A549 (cell line): ENCODE data around the gene PIK3R2. TPM values are rescaled to one million over a fixed set of nuclear protein-coding genes. Genes with fewer than 3 reads are reported as not detected.
A peak's percentile ranks its signal among the peaks of the same experiment; 100 is the strongest.
"Not testable (repeated sequence)": the region's sequence is repeated elsewhere in the genome, so short reads cannot be mapped to it uniquely, and the experiment has no call there.

Source experiments
- ATAC-seq, 2 experiments: fragments of 200-7000 bp in 1 of 2; fragments of >200 bp in 1 of 2; cut with Nextera tagmentation in 1 of 2; cut with Tn5 transposase in 1 of 2; 3 replicates each; pipeline versions ENCODE4 v1.8.0 to v1.9.1; 2018 to 2020; ENCODE audit warnings: mild to moderate bottlenecking in 1 of 2, moderate library complexity in 1 of 2
- CTCF ChIA-PET: fragments of 300-600 bp; sonication (Branson Sonifier 250); formaldehyde crosslinking; extraction: SDS; loops from one replicate; lab custom pipeline; 2021; ENCODE audit warnings: antibody characterized with exemption, inconsistent platforms; lab: Yijun Ruan, JAX
- POLR2A ChIA-PET: fragments of 350-600 bp; formaldehyde crosslinking; extraction: SDS; loops from one replicate; lab custom pipeline; 2021; ENCODE audit warnings: antibody characterized with exemption, inconsistent platforms; lab: Yijun Ruan, JAX
- DNase-seq, 2 experiments: peaks; one replicate each; pipeline versions ENCODE4 v3.0.0 to v3.0.0-alpha.2; 2011 to 2016; ENCODE audit warnings: low read depth in 1 of 2, low spot score in 1 of 2
- FAIRE-seq: peaks from 2 replicates; lab custom pipeline; 2011; peaks lifted over from hg19 to GRCh38; lab: Jason Lieb, UNC
- H3K27ac ChIP-seq, 2 experiments: fragments of >200 bp; sonication (Bioruptor Twin); formaldehyde crosslinking; 3 replicates each; pipeline ENCODE4 v1.5.1; 2016 to 2017
- H3K4me1 ChIP-seq: fragments of >200 bp; sonication (Bioruptor Twin); formaldehyde crosslinking; 3 replicates; pipeline ENCODE4 v1.6.1; 2016
- H3K4me2 ChIP-seq: fragments of >200 bp; sonication (Bioruptor Twin); formaldehyde crosslinking; 3 replicates; pipeline ENCODE4 v1.6.1; 2016
- H3K4me3 ChIP-seq: fragments of >200 bp; sonication (Bioruptor Twin); formaldehyde crosslinking; 3 replicates; pipeline ENCODE4 v1.5.1; 2016
- H3K9me3 ChIP-seq: fragments of >200 bp; sonication (Bioruptor Twin); formaldehyde crosslinking; 3 replicates; pipeline ENCODE4 v1.6.1; 2016
- BHLHE40 ChIP-seq: IDR thresholded peaks from 2 replicates; pipeline ENCODE4 v1.6.1; 2012; ENCODE audit warnings: low read depth, low read length, inconsistent platforms
- CTCF ChIP-seq: fragments of >200 bp; sonication (Bioruptor Twin); formaldehyde crosslinking; IDR thresholded peaks from 3 replicates; pipeline ENCODE4 v1.5.1; 2016
- EHF ChIP-seq: fragments of 250-450 bp; sonication (Bioruptor Pico); IDR thresholded peaks from 2 replicates; pipeline ENCODE4 v1.5.0; 2020; ENCODE audit warnings: mild to moderate bottlenecking
- ESRRA ChIP-seq: fragments of 150-350 bp; IDR thresholded peaks from 2 replicates; pipeline ENCODE4 v1.6.1; 2014; ENCODE audit warnings: mild to moderate bottlenecking, low read length, borderline replicate concordance
- FOSL2 ChIP-seq, 2 experiments: fragments of 450-650 bp in 1 of 2; fragments of >200 bp in 1 of 2; sonication (Bioruptor Twin) in 1 of 2; formaldehyde crosslinking; IDR thresholded peaks; 2 replicates each; pipeline versions ENCODE4 v1.5.0 to v1.6.1; 2016 to 2020; ENCODE audit warnings: mild to moderate bottlenecking in 1 of 2, moderate library complexity in 1 of 2
- GATA3 ChIP-seq: IDR thresholded peaks from 2 replicates; pipeline ENCODE4 v1.6.1; 2012; ENCODE audit warnings: borderline replicate concordance
- HDAC2 ChIP-seq: fragments of 200-600 bp; sonication (generic); IDR thresholded peaks from 2 replicates; pipeline ENCODE4 v1.6.1; 2016
- HEYL ChIP-seq: fragments of 250-450 bp; sonication (Bioruptor Pico); IDR thresholded peaks from 2 replicates; pipeline ENCODE4 v1.8.0; 2021; ENCODE audit warnings: mild to moderate bottlenecking, moderate library complexity
- HOXB5 ChIP-seq: fragments of 250-450 bp; sonication (Bioruptor Pico); IDR thresholded peaks from 2 replicates; pipeline ENCODE4 v1.5.0; 2020; ENCODE audit warnings: mild to moderate bottlenecking, moderate library complexity
- JUNB ChIP-seq: fragments of >200 bp; sonication (Bioruptor Twin); formaldehyde crosslinking; IDR thresholded peaks from 2 replicates; pipeline ENCODE4 v1.6.1; 2016
- KDM1A ChIP-seq: fragments of 200-600 bp; sonication (generic); IDR thresholded peaks from 2 replicates; pipeline ENCODE4 v1.6.1; 2016; ENCODE audit warnings: low read depth, mild to moderate bottlenecking
- KDM5A ChIP-seq: fragments of 200-600 bp; sonication (generic); IDR thresholded peaks from 2 replicates; pipeline ENCODE4 v1.6.1; 2016; ENCODE audit warnings: antibody characterized with exemption, mild to moderate bottlenecking
- MAFK ChIP-seq: fragments of 450-650 bp; IDR thresholded peaks from 2 replicates; pipeline ENCODE4 v1.6.1; 2014; ENCODE audit not compliant: partially characterized antibody
- MAX ChIP-seq: IDR thresholded peaks from 2 replicates; pipeline ENCODE4 v1.6.1; 2012
- MAZ ChIP-seq: fragments of 150-350 bp; IDR thresholded peaks from 2 replicates; pipeline ENCODE4 v1.6.1; 2014; ENCODE audit warnings: antibody characterized with exemption, low read depth, low read length, borderline replicate concordance
- NPAS2 ChIP-seq: fragments of 250-450 bp; sonication (Bioruptor Pico); IDR thresholded peaks from 2 replicates; pipeline ENCODE4 v1.8.0; 2022; ENCODE audit warnings: mild to moderate bottlenecking, moderate library complexity, borderline replicate concordance
- NR3C1 ChIP-seq: fragments of >200 bp; sonication (Bioruptor Twin); formaldehyde crosslinking; IDR thresholded peaks from 3 replicates; pipeline ENCODE4 v1.6.1; 2017
- PBX3 ChIP-seq: IDR thresholded peaks from 2 replicates; pipeline ENCODE4 v1.6.1; 2012
- PHF8 ChIP-seq: fragments of 200-600 bp; sonication (generic); IDR thresholded peaks from 2 replicates; pipeline ENCODE4 v1.6.1; 2016; ENCODE audit warnings: low read depth, mild to moderate bottlenecking, antibody characterized with exemption, moderate library complexity, borderline replicate concordance
- POLR2A ChIP-seq: IDR thresholded peaks from 2 replicates; pipeline ENCODE4 v1.6.1; 2012; ENCODE audit warnings: mild to moderate bottlenecking, low read length
- SMC3 ChIP-seq: fragments of >200 bp; sonication (Bioruptor Twin); formaldehyde crosslinking; IDR thresholded peaks from 3 replicates; pipeline ENCODE4 v1.6.1; 2018; ENCODE audit warnings: inconsistent platforms
- ZC3H11A ChIP-seq: fragments of 450-650 bp; IDR thresholded peaks from 2 replicates; pipeline ENCODE4 v1.6.1; 2014; ENCODE audit warnings: antibody characterized with exemption, mild to moderate bottlenecking
- WGBS: methylation state at CpG from one replicate; pipeline ENCODE4 v1.1.6; 2017; ENCODE audit errors: missing lambda C conversion rate; 5-methylcytosine and 5-hydroxymethylcytosine counted together
- polyA plus RNA-seq, 4 experiments: library from polyadenylated mRNA; depleted of rRNA in 3 of 4; stranded (reverse); fragments of >200 nt; fragmentation: RNase III in 1 of 4; extraction: RNeasy Plus Mini Kit Qiagen cat#74134 plus additional on column Dnase treatment in 1 of 4; gene quantifications; 2 replicates in 3 of 4; 3 replicates in 1 of 4; pipeline ENCODE4 v1.2.3, GENCODE V29; 2011 to 2017

The PIK3R2 gene
- polyA plus RNA-seq, 2 of the 4 experiments (the other 2 are of a cell fraction): 6.7 to 8.3 TPM

- Histone ChIP-seq H3K4me1 (peaks cover 29% of the 10 kb centered on the region), H3K4me2 (no peak overlapping the region), H3K9me3 (no peaks in the 10 kb centered on the region), H3K27ac (no peak overlapping the region), H3K4me3 (no peak overlapping the region)
- DNase-seq (no peak), ATAC-seq (no peak), FAIRE-seq (no peak)
- 89% methylated on average over 4 of the region's 4 CpGs for WGBS
- TF ChIP-seq KDM1A: 0 out of 2 replicates have a peak, but pooled peaks have one; percentile 19
- no peak for TF ChIP-seq NPAS2
- ChIA-PET CTCF (interaction anchor here (0.6 to 1.6 kb wide), 2 partner anchors 45 to 144 kb away, joined by 3 read pairs; no protein-coding TSS in a partner anchor), POLR2A (no interaction called here)
Measured at GRCh38 chr19:18158467-18158866, 5.5 kb downstream of the PIK3R2 start.

- whole genome bisulfite sequencing: 81% methylated on average over 6 of the region's 6 CpGs
- H3K4me3 ChIP-seq, FAIRE-seq, H3K27ac ChIP-seq, ATAC-seq, DNase-seq, POLR2A ChIA-PET, H3K9me3 ChIP-seq, H3K4me2 ChIP-seq: not testable (repeated sequence)
- CTCF ChIA-PET: interaction anchor here (1.4 to 1.6 kb wide), 2 partner anchors 36 to 46 kb away, joined by 3 to 4 read pairs; no protein-coding TSS in a partner anchor
- H3K4me1 ChIP-seq: peaks cover 27% of the 10 kb centered on the region
Measured at GRCh38 chr19:18159059-18159616, 6.2 kb downstream of the PIK3R2 start.

GRCh38 chr19:18159810-18160209, 6.8 kb downstream of the PIK3R2 start:
- DNase-seq (no peak), FAIRE-seq (no peak), ATAC-seq (no peak)
- POLR2A ChIA-PET: no interaction called here
- H3K27ac ChIP-seq: no peak overlapping the region
- H3K4me2 ChIP-seq: no peak overlapping the region
- H3K4me3 ChIP-seq: no peak overlapping the region
- no peaks in the 10 kb centered on the region for H3K9me3 ChIP-seq
- TF ChIP-seq GATA3 (no peak), FOSL2 (IDR thresholded peaks at IDR 0.05) (no peak), FOSL2 (CRISPR knock-in tag; IDR thresholded peaks at IDR 0.05) (no peak), PHF8 (no peak)
- CTCF ChIA-PET: interaction anchor here (1.0 to 2.4 kb wide), 10 partner anchors 8 to 50 kb away, joined by 3 to 20 read pairs (median 4); no protein-coding TSS in a partner anchor
- peaks cover 22% of the 10 kb centered on the region for H3K4me1 ChIP-seq
- WGBS: 95% methylated on average over 10 of the region's 10 CpGs

- peak overlapping the region; percentile 42 for H3K4me3 ChIP-seq
- WGBS: no CpG with 5 or more reads among the region's 13 CpGs
- peak; percentile 15; the same call in 1 of the 2 replicates for TF ChIP-seq MAX
- no peak for TF ChIP-seq FOSL2 (IDR thresholded peaks at IDR 0.05)
- TF ChIP-seq FOSL2 (CRISPR knock-in tag; IDR thresholded peaks at IDR 0.05): no peak
- FAIRE-seq: no peak
- H3K4me1 ChIP-seq: peaks cover 22% of the 10 kb centered on the region
- DNase-seq: no peak
- ChIA-PET CTCF (interaction anchor here (0.5 to 2.4 kb wide), 14 partner anchors 9 to 417 kb away, joined by 3 to 20 read pairs (median 4); no protein-coding TSS in a partner anchor), POLR2A (interaction anchor here (0.8 kb wide), 1 partner anchor 8 kb away, joined by 3 read pairs; no protein-coding TSS in a partner anchor)
- H3K27ac ChIP-seq: peak overlapping the region; percentile 91 to 96
- H3K9me3 ChIP-seq: no peaks in the 10 kb centered on the region
- peak overlapping the region; percentile 96 for H3K4me2 ChIP-seq
- ATAC-seq: peak; percentile 17 to 27; a peak in 3 of 6 replicates
Measured at GRCh38 chr19:18160493-18160970, 7.6 kb downstream of the PIK3R2 start.

GRCh38 chr19:18160971-18161635, 8.1 kb downstream of the PIK3R2 start:
- Histone ChIP-seq H3K4me2 (peak overlapping the region; percentile 96), H3K4me1 (peaks cover 22% of the 10 kb centered on the region), H3K4me3 (peak overlapping the region; percentile 42), H3K9me3 (no peaks in the 10 kb centered on the region), H3K27ac (peak overlapping the region; percentile 91 to 96)
- FAIRE-seq (no peak), DNase-seq (peak; percentile 57 to 62), ATAC-seq (peak; percentile 80 to 83)
- CTCF ChIA-PET: interaction anchor here (0.5 to 2.4 kb wide), 21 partner anchors 9 to 418 kb away, joined by 3 to 20 read pairs (median 4); no protein-coding TSS in a partner anchor
- POLR2A ChIA-PET: interaction anchor here (0.8 kb wide), 1 partner anchor 9 kb away, joined by 3 read pairs; no protein-coding TSS in a partner anchor
- 0% methylated on average over 2 of the region's 66 CpGs for WGBS
- TF ChIP-seq MAX (0 out of 2 replicates have a peak, but pooled peaks have one; percentile 18), CTCF (peak; percentile 91), SMC3 (peak; percentile 51), JUNB (no peak), HDAC2 (no peak), NR3C1 (no peak), HEYL (CRISPR knock-in tag) (no peak), PBX3 (no peak), ESRRA (no peak), BHLHE40 (no peak), POLR2A (peak; percentile 37), HOXB5 (CRISPR knock-in tag) (no peak), KDM5A (no peak), MAZ (0 out of 2 replicates have a peak, but pooled peaks have one; percentile 43), ZC3H11A (no peak), EHF (CRISPR knock-in tag) (no peak), MAFK (no peak)
